NCI-H146 treated with DMSO at 0.1 percent for 48 hours (cell line): ENCODE measurements around the gene LRRC41.
"Not testable (repeated sequence)": the region's sequence is repeated elsewhere in the genome, so short reads cannot be mapped to it uniquely, and the experiment has no call there.

Experiments
- DNase-seq: peaks from one replicate; lab custom pipeline; 2025; ENCODE audit not compliant: unreplicated experiment; lab: John Stamatoyannopoulos, UW

LRRC41 gene

DNA sequence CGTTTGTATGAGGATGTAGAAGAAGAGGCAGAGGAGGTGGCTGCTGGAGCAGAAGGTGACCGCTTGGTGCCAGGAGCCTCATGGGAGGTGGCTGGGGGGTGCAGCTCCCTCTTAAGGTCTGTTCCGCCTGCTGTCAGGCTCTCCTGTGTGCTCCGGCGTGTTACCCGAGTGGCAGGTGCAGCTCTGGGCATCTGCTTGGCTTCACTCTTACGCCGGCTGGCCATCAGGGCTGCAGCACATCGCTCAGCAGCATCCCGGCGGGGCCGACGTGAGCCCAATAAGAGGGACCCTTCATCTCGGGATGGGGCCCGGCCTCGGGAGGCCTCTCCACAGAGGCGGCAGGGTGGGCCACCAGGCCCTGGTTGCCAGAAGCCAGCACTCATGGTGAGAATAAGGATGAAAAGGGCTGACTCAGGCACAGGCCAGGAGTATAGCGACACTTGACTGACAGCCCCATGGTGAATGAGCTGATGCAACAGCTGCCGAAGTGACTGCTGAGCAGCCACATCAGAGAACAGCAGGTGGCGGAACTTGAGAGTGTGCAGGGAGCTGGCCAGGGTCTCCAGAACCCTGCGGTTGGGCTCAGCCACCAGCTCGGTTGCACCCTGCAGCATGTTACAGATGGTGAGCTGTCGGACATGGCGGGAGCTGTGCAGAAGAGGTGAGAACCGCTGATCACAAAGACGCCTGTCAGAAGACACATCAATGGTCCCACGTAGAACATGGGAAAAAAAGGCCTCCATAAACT, 17.5 kb downstream of the LRRC41 start:
- DNase-seq = no peak

- no peak for DNase-seq
Measured at GRCh38 chr1:46284597-46285564, 18.5 kb downstream of the LRRC41 start.

GRCh38 chr1:46284058-46284457, 19.4 kb downstream of the LRRC41 start:
- DNase-seq = no peak

DNA sequence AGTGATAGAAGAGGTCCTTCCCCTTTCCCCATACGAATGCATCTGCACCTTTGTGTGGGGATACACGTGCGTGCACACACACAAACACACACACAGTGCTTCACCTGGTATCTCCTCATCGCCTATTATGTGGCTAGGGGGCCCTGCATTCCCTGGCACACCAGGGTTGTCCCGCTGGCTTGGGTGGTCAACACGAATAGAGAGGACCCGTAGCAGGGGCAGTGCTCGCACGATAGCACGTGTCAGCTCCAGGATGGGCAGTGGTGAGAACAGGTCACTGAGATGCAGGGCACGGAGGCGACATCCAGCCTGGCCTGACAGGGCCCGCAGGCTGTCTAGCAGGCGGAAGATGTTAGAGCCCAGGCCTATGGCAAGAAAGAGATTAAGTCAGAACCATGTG, 22.4 kb downstream of the LRRC41 start:
- DNase-seq = no peak

GRCh38 chr1:46280092-46280491, 23.3 kb downstream of the LRRC41 start:
- DNase-seq = no peak

DNA sequence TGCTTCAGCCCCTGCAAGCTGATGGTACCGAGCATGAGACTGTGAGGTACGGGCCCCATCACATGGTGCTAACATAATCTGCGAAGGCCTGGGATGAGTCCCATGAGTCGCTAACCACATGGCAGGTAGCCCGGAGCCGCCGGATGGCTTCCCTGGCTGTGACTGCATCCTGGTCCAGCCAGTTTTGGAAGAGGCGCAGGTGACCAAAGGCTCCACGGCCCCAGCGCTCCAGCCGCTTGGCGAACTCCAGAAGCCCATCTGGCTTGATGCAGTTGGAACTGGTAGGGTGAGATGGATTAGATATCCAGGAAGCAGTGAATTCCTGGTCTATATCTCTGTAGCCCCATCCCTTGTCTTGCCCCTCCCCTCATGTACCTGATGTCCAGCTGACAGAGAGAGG, 24.6 kb downstream of the LRRC41 start:
- DNase-seq = no peak

DNA sequence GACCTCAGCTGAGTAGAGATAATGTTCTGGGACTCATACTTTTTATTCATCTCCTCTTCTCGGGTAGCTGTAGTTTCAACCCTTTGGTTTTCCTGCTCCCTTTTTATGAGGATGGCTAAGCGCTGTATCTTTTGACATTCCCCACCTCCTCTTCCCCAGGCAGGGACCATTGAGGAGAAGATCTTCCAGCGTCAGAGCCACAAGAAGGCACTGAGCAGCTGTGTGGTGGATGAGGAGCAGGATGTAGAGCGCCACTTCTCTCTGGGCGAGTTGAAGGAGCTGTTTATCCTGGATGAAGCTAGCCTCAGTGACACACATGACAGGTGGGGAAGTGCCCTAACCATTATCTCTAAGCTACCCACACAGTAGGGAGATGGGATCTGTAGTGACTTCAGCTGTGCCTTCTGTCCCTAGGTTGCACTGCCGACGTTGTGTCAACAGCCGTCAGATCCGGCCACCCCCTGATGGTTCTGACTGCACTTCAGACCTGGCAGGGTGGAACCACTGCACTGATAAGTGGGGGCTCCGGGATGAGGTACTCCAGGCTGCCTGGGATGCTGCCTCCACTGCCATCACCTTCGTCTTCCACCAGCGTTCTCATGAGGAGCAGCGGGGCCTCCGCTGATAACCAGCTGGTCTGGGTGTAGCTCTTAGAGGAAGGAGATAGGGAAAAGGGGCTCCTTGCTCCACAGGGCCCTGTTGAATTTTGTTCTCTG, 25.6 kb downstream of the LRRC41 start:
- no peak for DNase-seq

- DNase-seq = no peak
Measured at GRCh38 chr1:46275030-46275337, 28.4 kb downstream of the LRRC41 start.

DNA sequence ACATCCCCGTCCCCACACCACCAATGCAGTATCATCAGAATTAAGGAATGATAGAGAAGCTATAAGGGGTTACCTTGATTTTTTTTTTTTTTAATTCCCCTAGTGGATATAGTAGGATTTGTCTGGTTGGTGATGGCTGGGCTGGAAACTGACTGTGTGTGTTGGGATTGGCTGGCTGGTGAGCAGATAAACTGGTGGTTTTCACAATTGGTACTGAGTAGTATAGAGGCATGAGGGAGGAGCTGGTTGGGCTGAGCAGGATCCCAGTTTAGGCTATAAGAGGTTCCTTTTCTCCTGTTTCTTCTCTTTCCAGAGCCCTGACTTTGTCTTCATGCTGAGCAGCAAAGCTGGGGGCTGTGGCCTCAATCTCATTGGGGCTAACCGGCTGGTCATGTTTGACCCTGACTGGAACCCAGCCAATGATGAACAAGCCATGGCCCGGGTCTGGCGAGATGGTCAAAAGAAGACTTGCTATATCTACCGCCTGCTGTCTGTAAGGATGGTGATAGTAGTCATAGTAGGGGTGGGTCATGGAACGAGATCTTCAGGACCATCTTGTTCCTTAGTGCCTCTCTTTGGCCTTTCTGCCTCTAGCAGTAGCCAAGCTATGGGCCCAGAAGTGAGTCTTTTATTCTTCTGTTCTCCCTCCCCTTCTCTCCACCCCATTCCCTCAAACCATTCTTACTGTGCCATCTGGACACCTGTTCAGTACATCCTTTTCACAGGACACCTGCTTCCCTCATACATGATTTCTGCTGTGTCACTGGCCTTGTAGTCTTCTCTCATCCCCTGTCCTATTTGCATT, 29.0 kb downstream of the LRRC41 start:
- DNase-seq = no peak

GRCh38 chr1:46268578-46268977, 34.8 kb downstream of the LRRC41 start:
- DNase-seq = no peak

- no peak for DNase-seq
Measured at GRCh38 chr1:46263146-46263545, 40.3 kb downstream of the LRRC41 start.

DNA sequence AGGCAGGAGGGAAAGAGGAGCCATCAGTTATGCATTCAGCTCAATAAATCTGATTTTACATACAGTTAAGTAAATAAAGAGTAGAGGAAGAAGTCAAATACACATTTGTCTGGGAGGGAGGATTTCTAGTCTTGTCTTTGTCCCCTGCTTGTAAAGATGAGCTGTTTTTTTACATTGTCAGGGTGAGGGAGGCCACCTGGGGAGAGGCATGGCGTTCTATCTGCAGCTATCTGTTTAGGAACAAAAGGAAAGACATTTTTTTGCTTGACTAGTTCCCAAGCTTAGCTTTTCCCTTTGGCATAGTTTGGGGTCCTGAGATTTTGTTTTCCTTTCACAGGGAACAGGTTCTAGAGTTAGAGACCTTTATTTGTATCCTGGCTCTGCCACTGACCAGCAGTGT, 40.9 kb downstream of the LRRC41 start:
- no peak for DNase-seq

GRCh38 chr1:46256523-46256922, 46.9 kb downstream of the LRRC41 start:
- no peak for DNase-seq

DNA sequence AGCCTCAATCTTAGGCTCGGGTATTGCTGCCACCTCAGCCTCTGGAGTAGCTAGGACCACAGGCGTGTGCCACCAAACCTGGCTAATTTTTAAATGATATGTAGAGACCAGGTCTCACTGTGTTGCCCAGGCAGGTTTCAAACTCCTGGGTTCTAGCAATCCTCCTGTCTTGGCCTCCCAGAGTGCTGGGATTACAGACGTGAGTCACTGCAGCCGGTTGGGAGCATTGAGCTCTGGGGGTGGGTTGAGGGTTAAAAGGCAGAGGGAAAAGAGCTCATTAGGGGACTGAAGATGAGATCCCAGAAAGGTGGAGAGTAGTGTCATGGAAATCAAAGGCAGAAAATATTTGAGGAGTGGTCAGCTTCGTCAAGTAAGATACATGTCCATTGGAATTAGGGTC, 48.7 kb downstream of the LRRC41 start:
- DNase-seq = no peak

DNA sequence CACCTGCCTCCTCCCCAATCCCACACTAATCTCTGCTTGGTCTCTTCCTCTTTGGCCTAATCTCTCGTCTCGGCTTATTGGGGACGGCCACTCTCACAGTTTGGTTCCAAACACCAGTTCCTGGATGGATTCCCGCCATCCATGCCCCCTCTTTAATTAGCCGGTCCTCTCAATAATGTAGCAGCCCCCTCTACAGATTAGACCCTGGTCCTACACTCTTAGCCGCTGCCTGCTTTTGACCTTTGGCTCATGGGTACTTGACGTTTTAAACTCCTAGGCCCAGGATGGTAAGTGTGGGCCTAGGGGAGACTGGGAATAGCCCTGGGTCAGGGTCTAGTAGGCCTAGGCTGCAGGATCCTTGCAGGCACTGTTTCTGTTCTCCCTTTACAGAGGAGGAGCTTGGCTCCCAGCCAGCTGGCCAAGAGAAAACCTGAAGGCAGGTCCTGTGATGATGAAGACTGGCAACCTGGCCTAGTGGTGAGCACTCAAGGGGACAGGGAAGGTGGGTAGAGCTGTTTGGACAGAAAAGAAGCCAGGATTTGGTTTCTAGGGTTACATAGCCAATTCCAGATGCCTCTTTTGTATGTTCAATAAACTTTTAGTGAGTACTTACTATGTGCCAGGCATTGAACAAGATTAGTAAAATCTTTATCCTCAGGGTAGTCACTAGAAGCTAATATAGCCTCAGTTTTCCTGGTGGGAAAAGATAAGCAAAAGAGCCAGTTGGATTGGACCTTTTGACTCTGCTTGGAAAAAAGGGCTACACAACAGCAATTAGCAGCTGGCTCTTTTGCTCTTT, 55.1 kb downstream of the LRRC41 start:
- peak; percentile 0 for DNase-seq

DNA sequence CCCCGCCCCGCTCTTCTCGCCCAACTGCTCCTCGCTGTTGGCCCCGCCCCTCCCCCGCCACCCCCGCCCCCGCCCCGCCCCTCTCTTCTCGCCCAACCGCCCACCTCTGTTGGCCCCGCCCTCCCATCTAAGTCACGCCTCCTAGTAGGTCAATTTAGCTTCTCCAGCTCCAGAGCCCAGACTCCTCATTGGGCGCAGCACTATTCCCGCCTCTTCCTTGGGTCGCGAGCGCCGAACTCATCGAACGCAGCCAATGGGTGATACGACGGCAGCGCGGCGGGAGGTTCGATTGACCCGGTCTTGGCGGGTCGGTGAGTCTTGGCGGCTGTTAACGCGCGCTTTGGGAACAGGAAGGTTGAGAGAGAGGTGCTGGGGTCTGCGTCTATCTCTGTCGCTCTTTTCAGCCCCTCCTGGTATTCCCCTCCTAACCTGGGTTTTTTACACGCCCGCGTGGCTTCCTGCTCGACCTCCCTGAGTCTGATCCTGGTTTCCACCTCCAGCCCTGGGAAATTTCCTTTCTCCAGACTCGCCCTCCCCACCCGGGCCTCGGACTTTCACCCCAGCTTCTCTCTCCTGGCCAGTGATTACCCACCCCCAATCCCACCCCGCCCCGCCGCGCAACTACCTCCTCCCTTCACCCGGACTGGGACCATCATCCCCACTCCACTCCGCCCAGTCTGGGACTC, 55.8 kb downstream of the LRRC41 start, which contains the start of gene RAD54L:
Gene RAD54L (plus strand): TSS at position 328 of the 686 bp plus-strand sequence. CDS start 643 bp downstream, outside the sequence.
- DNase-seq = peak; percentile 95

DNA sequence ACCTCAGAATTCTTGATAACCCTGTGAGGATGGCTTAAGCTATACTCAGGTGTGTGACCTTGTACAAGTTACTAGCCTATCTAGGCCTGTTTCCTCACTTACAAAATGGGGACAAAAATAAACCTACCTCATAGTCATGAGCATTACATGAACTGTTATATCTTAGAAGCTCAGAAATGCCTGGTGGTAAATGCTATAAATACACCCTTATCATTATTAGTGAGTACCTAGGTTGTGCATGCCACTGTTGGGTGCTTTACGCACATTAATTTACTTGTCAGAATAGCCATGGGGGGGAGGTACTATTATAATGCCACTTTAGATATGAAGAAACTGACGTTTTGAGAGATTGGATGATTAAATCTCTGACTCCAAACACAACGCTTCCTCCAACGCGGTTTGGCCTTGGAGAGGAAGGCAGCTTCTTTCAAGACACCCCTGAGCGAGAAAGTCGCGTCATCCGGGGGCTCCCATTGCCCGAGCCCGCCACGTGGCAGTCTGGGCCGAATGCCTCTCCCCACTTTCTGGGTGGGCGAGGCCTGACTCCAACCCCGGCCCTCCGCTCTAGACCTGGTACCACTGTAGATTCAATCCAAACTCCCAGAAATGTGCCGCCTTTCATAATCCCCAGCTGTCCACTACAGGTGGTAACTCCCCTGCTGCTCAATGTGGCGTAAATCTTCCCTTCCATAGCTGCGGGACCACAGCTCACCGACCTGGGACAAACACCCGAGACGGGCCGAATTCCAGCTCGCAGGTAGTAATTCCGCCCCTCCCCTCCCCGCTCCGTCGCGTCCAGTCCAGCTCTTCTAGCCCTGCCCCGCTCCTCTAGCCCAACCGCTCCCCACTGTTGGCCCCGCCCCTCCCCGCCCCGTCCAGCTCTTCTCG, 56.6 kb downstream of the LRRC41 start:
- peak; percentile 95 for DNase-seq

- DNase-seq = not testable (repeated sequence)
Measured at GRCh38 chr1:46246136-46246535, 57.3 kb downstream of the LRRC41 start.
